Esophagus muscularis mucosa (tissue), 3 donors: ENCODE measurements around the gene RAD9A.

Source experiments
- POLR2A ChIP-seq: fragments of 450-650 bp; IDR thresholded peaks from one replicate; pipeline ENCODE4 v1.6.1; 2017; ENCODE audit warnings: antibody characterized with exemption, moderate library complexity, mild to moderate bottlenecking, low read depth
- TF ChIP-seq, protein P1 (sequence below), 3 experiments: fragments of 200-600 bp in 2 of 3; fragments of 450-650 bp in 1 of 3; sonication (generic) in 2 of 3; IDR thresholded peaks; one replicate each; pipeline ENCODE4 v1.5.1; 2017 to 2019; ENCODE audit warnings: antibody characterized with exemption in 3 of 3, mild to moderate bottlenecking in 2 of 3, moderate library complexity in 1 of 3

DNA sequence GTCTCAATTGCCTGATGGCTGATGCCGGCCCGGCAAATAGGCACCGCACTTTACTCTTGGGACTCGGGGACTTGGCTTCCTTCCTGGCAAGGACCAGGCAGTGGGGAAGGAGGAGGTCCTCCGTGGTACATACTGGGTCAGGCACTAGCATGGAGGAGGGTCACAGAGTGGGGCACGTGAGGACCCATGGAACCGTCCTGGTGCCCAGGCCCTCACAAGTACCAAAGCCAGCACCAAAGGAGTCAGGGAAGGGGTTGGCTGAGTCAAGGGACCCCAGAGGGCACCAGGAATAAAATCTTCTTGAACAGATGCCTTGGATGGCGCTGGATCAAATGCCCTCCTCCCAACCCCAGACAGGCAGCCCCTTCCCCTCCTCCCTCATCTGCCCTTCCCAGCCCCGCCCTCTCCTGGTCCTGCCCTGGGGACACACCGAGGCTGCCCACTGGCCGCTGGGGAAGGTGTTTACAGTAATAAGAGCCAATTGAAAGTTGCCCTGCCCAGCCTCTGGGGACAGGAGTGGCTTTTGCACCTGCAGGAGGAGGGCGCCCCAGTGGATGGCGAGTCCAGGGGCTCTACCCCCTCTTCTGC, 18.1 kb downstream of the RAD9A start:
- TF ChIP-seq POLR2A: no peak
- TF ChIP-seq, protein P1, sequence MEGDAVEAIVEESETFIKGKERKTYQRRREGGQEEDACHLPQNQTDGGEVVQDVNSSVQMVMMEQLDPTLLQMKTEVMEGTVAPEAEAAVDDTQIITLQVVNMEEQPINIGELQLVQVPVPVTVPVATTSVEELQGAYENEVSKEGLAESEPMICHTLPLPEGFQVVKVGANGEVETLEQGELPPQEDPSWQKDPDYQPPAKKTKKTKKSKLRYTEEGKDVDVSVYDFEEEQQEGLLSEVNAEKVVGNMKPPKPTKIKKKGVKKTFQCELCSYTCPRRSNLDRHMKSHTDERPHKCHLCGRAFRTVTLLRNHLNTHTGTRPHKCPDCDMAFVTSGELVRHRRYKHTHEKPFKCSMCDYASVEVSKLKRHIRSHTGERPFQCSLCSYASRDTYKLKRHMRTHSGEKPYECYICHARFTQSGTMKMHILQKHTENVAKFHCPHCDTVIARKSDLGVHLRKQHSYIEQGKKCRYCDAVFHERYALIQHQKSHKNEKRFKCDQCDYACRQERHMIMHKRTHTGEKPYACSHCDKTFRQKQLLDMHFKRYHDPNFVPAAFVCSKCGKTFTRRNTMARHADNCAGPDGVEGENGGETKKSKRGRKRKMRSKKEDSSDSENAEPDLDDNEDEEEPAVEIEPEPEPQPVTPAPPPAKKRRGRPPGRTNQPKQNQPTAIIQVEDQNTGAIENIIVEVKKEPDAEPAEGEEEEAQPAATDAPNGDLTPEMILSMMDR (IDR thresholded peaks at IDR 0.05): no peak
